ENCODE measurements around the gene RPL34.
"Not testable (repeated sequence)": the region's sequence is repeated elsewhere in the genome, so short reads cannot be mapped to it uniquely, and the experiment has no call there.

RPL34 gene

GRCh38 chr4:108590776-108591175 is 29.6 kb upstream of the RPL34 start:
- TF ChIP-seq SUZ12 (IDR thresholded peaks at IDR 0.05; ENCODE audit: extremely low read depth, insufficient read depth, insufficient read length) (no peak), YY1 (IDR thresholded peaks at IDR 0.05; ENCODE audit: insufficient read depth, insufficient read length) (no peak), ZNF274 (IDR thresholded peaks at IDR 0.05; ENCODE audit: low read depth, low read length) (no peak)
- Histone ChIP-seq H3K4me1 (ENCODE audit: insufficient read depth, insufficient read length) (no peaks in the 10 kb centered on the region), H3K36me3 (ENCODE audit: insufficient read depth, insufficient read length, low read length) (no peaks in the 10 kb centered on the region), H3K4me3 (ENCODE audit: insufficient read length, low read depth) (no peak overlapping the region), H3K27me3 (ENCODE audit: insufficient read depth, insufficient read length) (no peaks in the 10 kb centered on the region), H3K9me3 (ENCODE audit: insufficient read depth, low read length) (no peaks in the 10 kb centered on the region), H3K9ac (ENCODE audit: insufficient read length, low read depth) (no peak overlapping the region)
- DNase-seq (ENCODE audit: low read depth, low spot score), result no peak

GRCh38 chr4:108592674-108592986 is 27.7 kb upstream of the RPL34 start:
- H3K9ac ChIP-seq (ENCODE audit: insufficient read length, low read depth), result no peak overlapping the region
- H3K4me3 ChIP-seq (ENCODE audit: insufficient read length, low read depth), result no peak overlapping the region
- H3K27me3 ChIP-seq (ENCODE audit: insufficient read depth, insufficient read length), result no peaks in the 10 kb centered on the region
- DNase-seq (ENCODE audit: low read depth, low spot score), result no peak
- H3K4me1 ChIP-seq (ENCODE audit: insufficient read depth, insufficient read length), result no peaks in the 10 kb centered on the region
- no peak for TF ChIP-seq SUZ12 (IDR thresholded peaks at IDR 0.05; ENCODE audit: extremely low read depth, insufficient read depth, insufficient read length)
- TF ChIP-seq YY1 (IDR thresholded peaks at IDR 0.05; ENCODE audit: insufficient read depth, insufficient read length), result no peak
- TF ChIP-seq ZNF274 (IDR thresholded peaks at IDR 0.05; ENCODE audit: low read depth, low read length), result no peak
- H3K36me3 ChIP-seq (ENCODE audit: insufficient read depth, insufficient read length, low read length), result no peaks in the 10 kb centered on the region
- no peaks in the 10 kb centered on the region for H3K9me3 ChIP-seq (ENCODE audit: insufficient read depth, low read length)

GRCh38 chr4:108594296-108594695 is 26.1 kb upstream of the RPL34 start:
- DNase-seq (ENCODE audit: low read depth, low spot score); H3K9ac ChIP-seq (ENCODE audit: insufficient read length, low read depth); H3K4me1 ChIP-seq (ENCODE audit: insufficient read depth, insufficient read length); H3K36me3 ChIP-seq (ENCODE audit: insufficient read depth, insufficient read length, low read length); H3K27me3 ChIP-seq (ENCODE audit: insufficient read depth, insufficient read length); H3K9me3 ChIP-seq (ENCODE audit: insufficient read depth, low read length); H3K4me3 ChIP-seq (ENCODE audit: insufficient read length, low read depth): not testable (repeated sequence)

- Histone ChIP-seq H3K9me3 (ENCODE audit: insufficient read depth, low read length) (no peaks in the 10 kb centered on the region), H3K36me3 (ENCODE audit: insufficient read depth, insufficient read length, low read length) (no peaks in the 10 kb centered on the region), H3K4me3 (ENCODE audit: insufficient read length, low read depth) (no peak overlapping the region), H3K4me1 (ENCODE audit: insufficient read depth, insufficient read length) (no peaks in the 10 kb centered on the region), H3K27me3 (ENCODE audit: insufficient read depth, insufficient read length) (no peaks in the 10 kb centered on the region), H3K9ac (ENCODE audit: insufficient read length, low read depth) (no peak overlapping the region)
- TF ChIP-seq YY1 (IDR thresholded peaks at IDR 0.05; ENCODE audit: insufficient read depth, insufficient read length) (no peak), SUZ12 (IDR thresholded peaks at IDR 0.05; ENCODE audit: extremely low read depth, insufficient read depth, insufficient read length) (no peak), ZNF274 (IDR thresholded peaks at IDR 0.05; ENCODE audit: low read depth, low read length) (no peak)
- DNase-seq (ENCODE audit: low read depth, low spot score), result no peak
These were observed 24.0 kb upstream of the RPL34 start for GRCh38 chr4:108596344-108596743.

GRCh38 chr4:108601106-108601505 is 19.3 kb upstream of the RPL34 start:
- H3K4me3 ChIP-seq (ENCODE audit: insufficient read length, low read depth), result no peak overlapping the region
- no peaks in the 10 kb centered on the region for H3K9me3 ChIP-seq (ENCODE audit: insufficient read depth, low read length)
- no peak for TF ChIP-seq YY1 (IDR thresholded peaks at IDR 0.05; ENCODE audit: insufficient read depth, insufficient read length)
- TF ChIP-seq SUZ12 (IDR thresholded peaks at IDR 0.05; ENCODE audit: extremely low read depth, insufficient read depth, insufficient read length), result no peak
- TF ChIP-seq ZNF274 (IDR thresholded peaks at IDR 0.05; ENCODE audit: low read depth, low read length), result no peak
- no peaks in the 10 kb centered on the region for H3K27me3 ChIP-seq (ENCODE audit: insufficient read depth, insufficient read length)
- H3K36me3 ChIP-seq (ENCODE audit: insufficient read depth, insufficient read length, low read length), result no peaks in the 10 kb centered on the region
- DNase-seq (ENCODE audit: low read depth, low spot score), result no peak
- H3K9ac ChIP-seq (ENCODE audit: insufficient read length, low read depth), result no peak overlapping the region
- no peaks in the 10 kb centered on the region for H3K4me1 ChIP-seq (ENCODE audit: insufficient read depth, insufficient read length)

GRCh38 chr4:108601532-108601931 is 18.8 kb upstream of the RPL34 start:
- no peak overlapping the region for H3K4me3 ChIP-seq (ENCODE audit: insufficient read length, low read depth)
- no peak for TF ChIP-seq ZNF274 (IDR thresholded peaks at IDR 0.05; ENCODE audit: low read depth, low read length)
- no peak for TF ChIP-seq SUZ12 (IDR thresholded peaks at IDR 0.05; ENCODE audit: extremely low read depth, insufficient read depth, insufficient read length)
- TF ChIP-seq YY1 (IDR thresholded peaks at IDR 0.05; ENCODE audit: insufficient read depth, insufficient read length), result no peak
- H3K36me3 ChIP-seq (ENCODE audit: insufficient read depth, insufficient read length, low read length), result no peaks in the 10 kb centered on the region
- DNase-seq (ENCODE audit: low read depth, low spot score), result no peak
- H3K4me1 ChIP-seq (ENCODE audit: insufficient read depth, insufficient read length), result no peaks in the 10 kb centered on the region
- H3K9ac ChIP-seq (ENCODE audit: insufficient read length, low read depth), result no peak overlapping the region
- no peaks in the 10 kb centered on the region for H3K9me3 ChIP-seq (ENCODE audit: insufficient read depth, low read length)
- no peaks in the 10 kb centered on the region for H3K27me3 ChIP-seq (ENCODE audit: insufficient read depth, insufficient read length)

GRCh38 chr4:108602163-108602562 is 18.2 kb upstream of the RPL34 start:
- Histone ChIP-seq H3K9ac (ENCODE audit: insufficient read length, low read depth) (no peak overlapping the region), H3K4me1 (ENCODE audit: insufficient read depth, insufficient read length) (no peaks in the 10 kb centered on the region), H3K4me3 (ENCODE audit: insufficient read length, low read depth) (no peak overlapping the region), H3K27me3 (ENCODE audit: insufficient read depth, insufficient read length) (no peaks in the 10 kb centered on the region), H3K9me3 (ENCODE audit: insufficient read depth, low read length) (no peaks in the 10 kb centered on the region), H3K36me3 (ENCODE audit: insufficient read depth, insufficient read length, low read length) (no peaks in the 10 kb centered on the region)
- no peak for TF ChIP-seq YY1 (IDR thresholded peaks at IDR 0.05; ENCODE audit: insufficient read depth, insufficient read length)
- no peak for TF ChIP-seq SUZ12 (IDR thresholded peaks at IDR 0.05; ENCODE audit: extremely low read depth, insufficient read depth, insufficient read length)
- TF ChIP-seq ZNF274 (IDR thresholded peaks at IDR 0.05; ENCODE audit: low read depth, low read length), result no peak
- no peak for DNase-seq (ENCODE audit: low read depth, low spot score)

Measured in NT2/D1 (cell line).